HG03565 (cell line): ENCODE data around the gene ENOSF1.

Source experiments
- ATAC-seq: cut with Tn5 transposase; IDR thresholded peaks from one replicate; pipeline ENCODE4 v1.9.1; 2021; ENCODE audit warnings: mild to moderate bottlenecking, moderate library complexity; ENCODE audit not compliant: unreplicated experiment

The ENOSF1 gene

GRCh38 chr18:644395-645004 is 67.9 kb downstream of the ENOSF1 start:
- ATAC-seq = no peak

GRCh38 chr18:641224-641623 is 71.2 kb downstream of the ENOSF1 start:
- no peak for ATAC-seq

- no peak for ATAC-seq
These were observed 77.3 kb downstream of the ENOSF1 start for GRCh38 chr18:635171-635570.

GRCh38 chr18:634551-635045 is 77.8 kb downstream of the ENOSF1 start:
- ATAC-seq = no peak

- no peak for ATAC-seq
These were observed 80.9 kb downstream of the ENOSF1 start for GRCh38 chr18:631560-631959.

- ATAC-seq = no peak
These were observed 82.9 kb downstream of the ENOSF1 start for GRCh38 chr18:629269-630150.

GRCh38 chr18:627231-627630 is 85.2 kb downstream of the ENOSF1 start:
- ATAC-seq = no peak

GRCh38 chr18:623761-624620 is 88.4 kb downstream of the ENOSF1 start:
- ATAC-seq = no peak

GRCh38 chr18:622289-622688 is 90.1 kb downstream of the ENOSF1 start:
- ATAC-seq = no peak

GRCh38 chr18:621291-622043 is 91.0 kb downstream of the ENOSF1 start:
- no peak for ATAC-seq
